ENCODE measurements around the gene CCDC187. TPM values are rescaled to one million over a fixed set of nuclear protein-coding genes. Genes with fewer than 3 reads are reported as not detected.

Gene CCDC187
- total and polyA plus RNA-seq, 2 of the 13 experiments (the other 11 are each of a cell fraction or from before 2014, with no cell fraction given) = 0.03 to 0.13 TPM

DNA sequence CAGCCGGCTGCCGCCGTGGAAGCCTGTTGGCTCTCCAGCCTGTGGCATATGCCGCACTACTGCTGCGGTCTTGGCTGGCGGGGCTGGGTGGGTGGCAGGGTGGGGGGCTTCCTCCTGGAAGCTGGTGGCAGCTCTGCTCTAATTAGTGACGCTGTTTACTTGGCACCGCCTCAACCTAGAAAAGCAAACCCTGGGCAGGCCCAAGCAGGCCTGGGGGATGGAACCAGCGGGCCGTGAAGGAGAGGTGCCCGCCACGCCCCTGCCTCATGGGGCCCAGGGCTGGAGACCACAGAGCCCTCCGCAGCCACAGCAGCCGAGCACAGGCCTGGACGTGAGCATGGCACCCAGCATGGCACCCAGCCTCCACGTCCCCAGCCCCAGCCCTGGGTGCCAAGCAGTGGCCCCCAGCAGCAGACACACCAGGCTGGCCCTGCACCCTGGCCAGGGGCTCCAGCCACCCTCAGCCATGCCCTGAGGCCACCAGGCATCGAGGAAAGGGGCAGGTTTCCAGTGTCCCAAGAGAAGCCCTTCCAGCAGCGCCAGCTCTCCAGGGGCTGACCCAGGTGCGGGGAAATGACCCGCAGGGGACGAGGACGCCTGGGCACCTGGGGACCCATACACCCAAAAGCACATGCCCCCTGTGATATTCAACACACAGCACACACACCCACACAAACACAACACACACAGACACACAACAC, 5.4 kb upstream of the CCDC187 start:
- no peaks in the 10 kb centered on the region for H3K36me3 ChIP-seq (replicated peaks in 1 of 2; ENCODE audit: control insufficient read depth in 1 of 2, insufficient read depth in 2 of 2, low read length in 2 of 2)
- no peaks in the 10 kb centered on the region for H3K79me2 ChIP-seq (ENCODE audit: insufficient read depth, low read length)
- TF ChIP-seq POLR2AphosphoS2 (IDR thresholded peaks at IDR 0.05; ENCODE audit: low read depth, low read length) (no peak), KDM3A (CRISPR knock-in tag; IDR thresholded peaks at IDR 0.05; ENCODE audit: low read depth) (no peak), HNRNPL (IDR thresholded peaks at IDR 0.05; ENCODE audit: low read depth, low read length) (0 out of 2 replicates have a peak, but pooled peaks have one; percentile 21)
- TF ChIP-seq, protein P1, sequence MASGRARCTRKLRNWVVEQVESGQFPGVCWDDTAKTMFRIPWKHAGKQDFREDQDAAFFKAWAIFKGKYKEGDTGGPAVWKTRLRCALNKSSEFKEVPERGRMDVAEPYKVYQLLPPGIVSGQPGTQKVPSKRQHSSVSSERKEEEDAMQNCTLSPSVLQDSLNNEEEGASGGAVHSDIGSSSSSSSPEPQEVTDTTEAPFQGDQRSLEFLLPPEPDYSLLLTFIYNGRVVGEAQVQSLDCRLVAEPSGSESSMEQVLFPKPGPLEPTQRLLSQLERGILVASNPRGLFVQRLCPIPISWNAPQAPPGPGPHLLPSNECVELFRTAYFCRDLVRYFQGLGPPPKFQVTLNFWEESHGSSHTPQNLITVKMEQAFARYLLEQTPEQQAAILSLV (CRISPR knock-in tag; IDR thresholded peaks at IDR 0.05; ENCODE audit: borderline replicate concordance) = no peak
- H3K27ac ChIP-seq (ENCODE audit: extremely low read length, insufficient read depth, low read length) = no peak overlapping the region
- H3K9ac ChIP-seq (ENCODE audit: insufficient read depth, low read depth, low read length) = no peak overlapping the region
- H2AFZ ChIP-seq (ENCODE audit: low read length) = no peak overlapping the region
- no peaks in the 10 kb centered on the region for H4K20me1 ChIP-seq (ENCODE audit: insufficient read depth, low read length)
- BruUV-seq (replicated peaks) = no TSS peak
- FAIRE-seq (no peak), DNase-seq (ENCODE audit: low spot score) (no peak), ATAC-seq (no peak)
- H3K4me2 ChIP-seq (ENCODE audit: low read depth, low read length) = no peak overlapping the region
- H3K9me3 ChIP-seq (ENCODE audit: low read length) = no peaks in the 10 kb centered on the region
- in situ Hi-C loops (cut with HindIII; ENCODE audit: extremely low pct_ligation_motif_present, low pct_unique_long_range_greater_than_20kb) (no loop called here), intact Hi-C loops (cut with micrococcal nuclease; ENCODE audit: unreplicated experiment) (no loop called here)
- H3K4me3 ChIP-seq (replicated peaks in 1 of 3; ENCODE audit: insufficient read depth in 1 of 3, low read depth in 2 of 3, low read length in 3 of 3) = no peak overlapping the region
- CTCF ChIA-PET (ENCODE audit: low intra/inter-chr PET ratio, low total read pairs) = no interaction called here
- peaks cover 3 to 20% of the 10 kb centered on the region in 2 experiments; a peak in 4 of 5 replicates for H3K27me3 ChIP-seq (ENCODE audit: control insufficient read depth in 1 of 2, insufficient read depth in 2 of 2, low read length in 2 of 2)
- H3K4me1 ChIP-seq (ENCODE audit: insufficient read depth, low read length) = peaks cover 55% of the 10 kb centered on the region
- POLR2A ChIA-PET = no interaction called here
- 47% methylated on average over 6 of the region's 22 CpGs for WGBS (ENCODE audit: low lambda C conversion rate)

DNA sequence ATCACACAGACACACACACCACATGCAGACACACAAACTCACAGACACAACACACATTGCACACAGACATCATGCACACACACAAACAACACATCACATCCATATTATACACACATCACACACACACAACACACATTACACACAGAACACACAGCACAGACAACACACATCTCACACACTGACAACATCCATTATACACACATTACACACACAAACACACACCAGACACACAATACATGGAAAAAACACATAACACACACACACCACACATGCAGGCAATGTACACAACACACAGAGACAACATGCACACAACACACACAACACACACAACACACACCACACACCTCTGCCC, 4.8 kb upstream of the CCDC187 start:
- intact Hi-C loops (cut with micrococcal nuclease; ENCODE audit: unreplicated experiment) = no loop called here
- CTCF ChIA-PET (ENCODE audit: low intra/inter-chr PET ratio, low total read pairs) = no interaction called here
- no peak for ATAC-seq
- no peak for DNase-seq (ENCODE audit: low spot score)
- H3K9me3 ChIP-seq (ENCODE audit: low read length) = no peaks in the 10 kb centered on the region
- H3K4me1 ChIP-seq (ENCODE audit: insufficient read depth, low read length) = peaks cover 61% of the 10 kb centered on the region
- no peak overlapping the region for H2AFZ ChIP-seq (ENCODE audit: low read length)
- no peak for FAIRE-seq
- no peaks in the 10 kb centered on the region for H3K36me3 ChIP-seq (replicated peaks in 1 of 2; ENCODE audit: control insufficient read depth in 1 of 2, insufficient read depth in 2 of 2, low read length in 2 of 2)
- POLR2A ChIA-PET = no interaction called here
- BruUV-seq (replicated peaks) = no TSS peak
- H3K4me2 ChIP-seq (ENCODE audit: low read depth, low read length) = no peak overlapping the region
- no peak overlapping the region for H3K9ac ChIP-seq (ENCODE audit: insufficient read depth, low read depth, low read length)
- in situ Hi-C loops (cut with HindIII; ENCODE audit: extremely low pct_ligation_motif_present, low pct_unique_long_range_greater_than_20kb) = no loop called here
- H3K27me3 ChIP-seq (ENCODE audit: control insufficient read depth in 1 of 2, insufficient read depth in 2 of 2, low read length in 2 of 2) = peaks cover 3 to 20% of the 10 kb centered on the region in 2 experiments; a peak in 4 of 5 replicates
- no peak overlapping the region for H3K4me3 ChIP-seq (replicated peaks in 1 of 3; ENCODE audit: insufficient read depth in 1 of 3, low read depth in 2 of 3, low read length in 3 of 3)
- no peak overlapping the region for H3K27ac ChIP-seq (ENCODE audit: extremely low read length, insufficient read depth, low read length)
- H3K79me2 ChIP-seq (ENCODE audit: insufficient read depth, low read length) = no peaks in the 10 kb centered on the region
- no peaks in the 10 kb centered on the region for H4K20me1 ChIP-seq (ENCODE audit: insufficient read depth, low read length)
- TF ChIP-seq GZF1 (CRISPR knock-in tag; IDR thresholded peaks at IDR 0.05) (no peak), ZNF432 (CRISPR knock-in tag; IDR thresholded peaks at IDR 0.05; ENCODE audit: borderline replicate concordance) (no peak), ATF7 (IDR thresholded peaks at IDR 0.05) (0 out of 2 replicates have a peak, but pooled peaks have one; percentile 8), ATF7 (CRISPR knock-in tag; IDR thresholded peaks at IDR 0.05) (no peak), THAP11 (CRISPR knock-in tag; IDR thresholded peaks at IDR 0.05) (no peak), ZNF431 (CRISPR knock-in tag; IDR thresholded peaks at IDR 0.05; ENCODE audit: borderline replicate concordance, low read depth) (no peak), FOXP1 (IDR thresholded peaks at IDR 0.05) (0 out of 2 replicates have a peak, but pooled peaks have one; percentile 2), FOXP1 (CRISPR knock-in tag; IDR thresholded peaks at IDR 0.05) (no peak)
- TF ChIP-seq, protein P2, sequence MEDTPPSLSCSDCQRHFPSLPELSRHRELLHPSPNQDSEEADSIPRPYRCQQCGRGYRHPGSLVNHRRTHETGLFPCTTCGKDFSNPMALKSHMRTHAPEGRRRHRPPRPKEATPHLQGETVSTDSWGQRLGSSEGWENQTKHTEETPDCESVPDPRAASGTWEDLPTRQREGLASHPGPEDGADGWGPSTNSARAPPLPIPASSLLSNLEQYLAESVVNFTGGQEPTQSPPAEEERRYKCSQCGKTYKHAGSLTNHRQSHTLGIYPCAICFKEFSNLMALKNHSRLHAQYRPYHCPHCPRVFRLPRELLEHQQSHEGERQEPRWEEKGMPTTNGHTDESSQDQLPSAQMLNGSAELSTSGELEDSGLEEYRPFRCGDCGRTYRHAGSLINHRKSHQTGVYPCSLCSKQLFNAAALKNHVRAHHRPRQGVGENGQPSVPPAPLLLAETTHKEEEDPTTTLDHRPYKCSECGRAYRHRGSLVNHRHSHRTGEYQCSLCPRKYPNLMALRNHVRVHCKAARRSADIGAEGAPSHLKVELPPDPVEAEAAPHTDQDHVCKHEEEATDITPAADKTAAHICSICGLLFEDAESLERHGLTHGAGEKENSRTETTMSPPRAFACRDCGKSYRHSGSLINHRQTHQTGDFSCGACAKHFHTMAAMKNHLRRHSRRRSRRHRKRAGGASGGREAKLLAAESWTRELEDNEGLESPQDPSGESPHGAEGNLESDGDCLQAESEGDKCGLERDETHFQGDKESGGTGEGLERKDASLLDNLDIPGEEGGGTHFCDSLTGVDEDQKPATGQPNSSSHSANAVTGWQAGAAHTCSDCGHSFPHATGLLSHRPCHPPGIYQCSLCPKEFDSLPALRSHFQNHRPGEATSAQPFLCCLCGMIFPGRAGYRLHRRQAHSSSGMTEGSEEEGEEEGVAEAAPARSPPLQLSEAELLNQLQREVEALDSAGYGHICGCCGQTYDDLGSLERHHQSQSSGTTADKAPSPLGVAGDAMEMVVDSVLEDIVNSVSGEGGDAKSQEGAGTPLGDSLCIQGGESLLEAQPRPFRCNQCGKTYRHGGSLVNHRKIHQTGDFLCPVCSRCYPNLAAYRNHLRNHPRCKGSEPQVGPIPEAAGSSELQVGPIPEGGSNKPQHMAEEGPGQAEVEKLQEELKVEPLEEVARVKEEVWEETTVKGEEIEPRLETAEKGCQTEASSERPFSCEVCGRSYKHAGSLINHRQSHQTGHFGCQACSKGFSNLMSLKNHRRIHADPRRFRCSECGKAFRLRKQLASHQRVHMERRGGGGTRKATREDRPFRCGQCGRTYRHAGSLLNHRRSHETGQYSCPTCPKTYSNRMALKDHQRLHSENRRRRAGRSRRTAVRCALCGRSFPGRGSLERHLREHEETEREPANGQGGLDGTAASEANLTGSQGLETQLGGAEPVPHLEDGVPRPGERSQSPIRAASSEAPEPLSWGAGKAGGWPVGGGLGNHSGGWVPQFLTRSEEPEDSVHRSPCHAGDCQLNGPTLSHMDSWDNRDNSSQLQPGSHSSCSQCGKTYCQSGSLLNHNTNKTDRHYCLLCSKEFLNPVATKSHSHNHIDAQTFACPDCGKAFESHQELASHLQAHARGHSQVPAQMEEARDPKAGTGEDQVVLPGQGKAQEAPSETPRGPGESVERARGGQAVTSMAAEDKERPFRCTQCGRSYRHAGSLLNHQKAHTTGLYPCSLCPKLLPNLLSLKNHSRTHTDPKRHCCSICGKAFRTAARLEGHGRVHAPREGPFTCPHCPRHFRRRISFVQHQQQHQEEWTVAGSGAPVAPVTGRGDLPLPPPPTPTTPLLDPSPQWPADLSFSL (CRISPR knock-in tag; IDR thresholded peaks at IDR 0.05) = peak; percentile 85
